A673 (cell line): ENCODE results near the gene ZDHHC7. TPM values are rescaled to one million over a fixed set of nuclear protein-coding genes. Genes with fewer than 3 reads are reported as not detected.
A peak's percentile ranks its signal among the peaks of the same experiment; 100 is the strongest.

Experiments used
- BruUV-seq: library from RNA; stranded (reverse); fragments of 400-500 nt; replicated peaks from 2 replicates; lab custom pipeline; 2021; lab: Mats Ljungman, UMichigan
- CTCF ChIA-PET: fragments of 300-600 bp; sonication (Branson Sonifier 250); formaldehyde crosslinking; loops from one replicate; lab custom pipeline; 2022; ENCODE audit warnings: antibody characterized with exemption; lab: Charles Lee
- POLR2A ChIA-PET: fragments of 300-600 bp; sonication (Branson Sonifier 250); formaldehyde crosslinking; loops from one replicate; lab custom pipeline; 2022; ENCODE audit warnings: antibody characterized with exemption; ENCODE audit not compliant: low non-redundant PET; lab: Charles Lee
- DNase-seq: peaks from one replicate; pipeline ENCODE4 v3.0.0-alpha.2; 2015; ENCODE audit warnings: low spot score
- H3K27ac ChIP-seq: fragments of 200-600 bp; sonication (generic); 2 replicates; pipeline ENCODE4 v1.5.1; 2016; ENCODE audit warnings: mixed run types, low read depth, mild to moderate bottlenecking, mixed read lengths, antibody characterized with exemption, low read length; ENCODE audit not compliant: poor library complexity, severe bottlenecking
- H3K27me3 ChIP-seq: fragments of 200-600 bp; sonication (generic); replicated peaks from 2 replicates; pipeline ENCODE4 v1.6.1; 2017; ENCODE audit warnings: mixed run types, low read depth, mild to moderate bottlenecking, mixed read lengths, antibody characterized with exemption, low read length; ENCODE audit not compliant: insufficient read depth, poor library complexity
- H3K36me3 ChIP-seq: fragments of 200-600 bp; sonication (generic); 2 replicates; pipeline ENCODE4 v1.6.1; 2016; ENCODE audit warnings: mixed run types, mild to moderate bottlenecking, mixed read lengths, antibody characterized with exemption, low read length; ENCODE audit not compliant: insufficient read depth, poor library complexity, severe bottlenecking
- H3K4me1 ChIP-seq: fragments of 200-600 bp; sonication (generic); 2 replicates; pipeline ENCODE4 v1.6.1; 2017; ENCODE audit warnings: mixed run types, mild to moderate bottlenecking, mixed read lengths, antibody characterized with exemption, low read length; ENCODE audit not compliant: insufficient read depth, poor library complexity, severe bottlenecking
- H3K4me3 ChIP-seq: fragments of 200-600 bp; sonication (generic); 2 replicates; pipeline ENCODE4 v1.5.1; 2016; ENCODE audit warnings: low read depth, mixed run types, mild to moderate bottlenecking, mixed read lengths, low read length; ENCODE audit not compliant: poor library complexity, severe bottlenecking
- H3K9me3 ChIP-seq: fragments of 200-600 bp; sonication (generic); 2 replicates; pipeline ENCODE4 v1.6.1; 2016; ENCODE audit warnings: mixed run types, low read depth, mild to moderate bottlenecking, mixed read lengths, antibody characterized with exemption, low read length; ENCODE audit not compliant: poor library complexity, severe bottlenecking
- CTCF ChIP-seq: fragments of 300-800, 200-600 bp; sonication (generic); conservative IDR thresholded peaks from 2 replicates; pipeline ENCODE4 v1.5.1; 2017; ENCODE audit warnings: low read depth, mild to moderate bottlenecking, antibody characterized with exemption, low read length, moderate library complexity, mixed read lengths
- EZH2 ChIP-seq: fragments of 200-600 bp; sonication (generic); IDR thresholded peaks from 2 replicates; pipeline ENCODE4 v1.6.1; 2017; ENCODE audit warnings: borderline replicate concordance, low read depth, mild to moderate bottlenecking, mixed read lengths, antibody characterized with exemption, low read length; ENCODE audit not compliant: poor library complexity, severe bottlenecking
- intact Hi-C: fragments of 100-400 bp; cut with micrococcal nuclease; formaldehyde crosslinking; loops from one replicate; pipeline ENCODE4 v1.10.0; 2022; ENCODE audit not compliant: unreplicated experiment
- total RNA-seq: library from RNA; stranded (reverse); gene quantifications from 2 replicates; pipeline ENCODE4 v1.2.3, GENCODE V29; 2021

The ZDHHC7 gene
- total RNA-seq, 1 experiment from 2014 or later = 43.5 TPM

GRCh38 chr16:84947022-84947421 is 64.3 kb downstream of the ZDHHC7 start:
- POLR2A ChIA-PET = no interaction called here
- Histone ChIP-seq H3K4me1 (no peaks in the 10 kb centered on the region), H3K4me3 (no peak overlapping the region), H3K36me3 (no peaks in the 10 kb centered on the region), H3K27me3 (no peaks in the 10 kb centered on the region), H3K27ac (no peak overlapping the region), H3K9me3 (no peaks in the 10 kb centered on the region)
- CTCF ChIA-PET = interaction anchor here (0.5 to 0.7 kb wide), 2 partner anchors 57 to 365 kb away, joined by 3 to 6 read pairs; no protein-coding TSS in a partner anchor
- no TSS peak for BruUV-seq
- intact Hi-C loops = no loop called here
- TF ChIP-seq EZH2 (no peak), CTCF (no peak)
- peak; percentile 37 for DNase-seq

GRCh38 chr16:84943620-84944019 is 67.7 kb downstream of the ZDHHC7 start:
- no peaks in the 10 kb centered on the region for H3K4me1 ChIP-seq
- H3K27me3 ChIP-seq = no peaks in the 10 kb centered on the region
- H3K36me3 ChIP-seq = no peaks in the 10 kb centered on the region
- ChIA-PET CTCF (no interaction called here), POLR2A (no interaction called here)
- DNase-seq = no peak
- BruUV-seq = no TSS peak
- no peak overlapping the region for H3K27ac ChIP-seq
- H3K9me3 ChIP-seq = no peaks in the 10 kb centered on the region
- intact Hi-C loops = no loop called here
- H3K4me3 ChIP-seq = no peak overlapping the region
- TF ChIP-seq CTCF = no peak

- Histone ChIP-seq H3K4me1 (no peaks in the 10 kb centered on the region), H3K27me3 (no peaks in the 10 kb centered on the region), H3K27ac (no peak overlapping the region), H3K4me3 (no peak overlapping the region), H3K9me3 (no peaks in the 10 kb centered on the region), H3K36me3 (no peaks in the 10 kb centered on the region)
- ChIA-PET POLR2A (no interaction called here), CTCF (no interaction called here)
- no peak for DNase-seq
- no peak for TF ChIP-seq CTCF
- no peak for TF ChIP-seq EZH2
- no TSS peak for BruUV-seq
- intact Hi-C loops = no loop called here
These were observed 68.5 kb downstream of the ZDHHC7 start for GRCh38 chr16:84942786-84943185.
